ENCODE measurements around the gene SYCE3. TPM values are rescaled to one million over a fixed set of nuclear protein-coding genes. Genes with fewer than 3 reads are reported as not detected.

SYCE3 gene
- total RNA-seq, 1 experiment from 2014 or later, result not detected

GRCh38 chr22:50528682-50529415, 33.9 kb downstream of the SYCE3 start:
- peaks cover 9% of the 10 kb centered on the region; the same call in 1 of the 2 replicates for H3K27me3 ChIP-seq
- H3K9me3 ChIP-seq (replicated peaks), result no peaks in the 10 kb centered on the region
- H3K4me1 ChIP-seq, result peaks cover 6% of the 10 kb centered on the region; the same call in 1 of the 2 replicates
- H3K36me3 ChIP-seq, result peaks cover 10% of the 10 kb centered on the region
- no peak overlapping the region for H3K27ac ChIP-seq
- H3K4me3 ChIP-seq, result no peak overlapping the region
- no peak for DNase-seq

DNA sequence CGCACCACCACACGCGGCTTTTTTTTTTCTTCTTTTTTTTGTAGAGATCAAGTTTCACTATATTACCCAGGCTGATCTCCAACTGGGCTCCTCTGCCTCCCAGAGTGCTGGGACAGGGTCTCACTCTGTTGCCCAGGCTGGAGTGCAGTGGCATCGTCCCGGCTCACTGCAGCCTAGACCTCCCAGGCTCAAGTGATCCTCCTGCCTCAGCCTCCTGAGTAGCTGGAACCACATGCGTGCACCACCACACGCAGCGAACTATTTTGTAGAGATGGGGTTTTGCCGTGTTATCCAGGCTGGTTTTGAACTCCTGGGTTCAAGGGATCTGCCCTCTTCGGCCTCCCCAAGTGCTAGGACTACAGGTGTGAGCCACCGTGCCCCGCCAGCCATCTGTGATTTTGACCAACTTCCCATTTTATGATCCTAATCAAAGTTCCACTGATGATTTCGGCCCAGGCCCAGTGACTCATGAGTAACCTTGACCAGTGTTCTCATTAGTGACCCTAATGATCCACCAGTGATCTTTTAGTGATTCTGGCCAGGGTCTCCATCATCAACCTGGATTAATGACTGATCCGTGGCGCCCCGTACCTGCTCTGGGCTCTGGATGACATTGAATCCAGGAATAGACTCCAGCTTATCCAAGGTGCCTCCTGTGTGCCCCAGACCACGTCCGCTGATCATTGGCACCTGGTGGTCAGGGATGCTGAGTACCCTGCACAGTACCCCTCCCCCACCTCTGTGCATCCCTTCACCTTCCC, 34.6 kb downstream of the SYCE3 start:
- Histone ChIP-seq H3K4me1 (peaks cover 4% of the 10 kb centered on the region; the same call in 1 of the 2 replicates), H3K9me3 (replicated peaks) (no peaks in the 10 kb centered on the region), H3K27ac (no peak overlapping the region), H3K36me3 (peaks cover 16% of the 10 kb centered on the region), H3K27me3 (peaks cover 4% of the 10 kb centered on the region; the same call in 1 of the 2 replicates), H3K4me3 (no peak overlapping the region)
- DNase-seq, result no peak

- DNase-seq, result peak; percentile 58 to 59
- Histone ChIP-seq H3K4me3 (peak overlapping the region; percentile 66), H3K9me3 (replicated peaks) (no peaks in the 10 kb centered on the region), H3K4me1 (peaks cover 4% of the 10 kb centered on the region; the same call in 1 of the 2 replicates), H3K27me3 (no peaks in the 10 kb centered on the region), H3K36me3 (peaks cover 20% of the 10 kb centered on the region), H3K27ac (peak overlapping the region; percentile 54; the same call in 1 of the 2 replicates)
Measured at GRCh38 chr22:50526834-50527801, 35.6 kb downstream of the SYCE3 start.

DNA sequence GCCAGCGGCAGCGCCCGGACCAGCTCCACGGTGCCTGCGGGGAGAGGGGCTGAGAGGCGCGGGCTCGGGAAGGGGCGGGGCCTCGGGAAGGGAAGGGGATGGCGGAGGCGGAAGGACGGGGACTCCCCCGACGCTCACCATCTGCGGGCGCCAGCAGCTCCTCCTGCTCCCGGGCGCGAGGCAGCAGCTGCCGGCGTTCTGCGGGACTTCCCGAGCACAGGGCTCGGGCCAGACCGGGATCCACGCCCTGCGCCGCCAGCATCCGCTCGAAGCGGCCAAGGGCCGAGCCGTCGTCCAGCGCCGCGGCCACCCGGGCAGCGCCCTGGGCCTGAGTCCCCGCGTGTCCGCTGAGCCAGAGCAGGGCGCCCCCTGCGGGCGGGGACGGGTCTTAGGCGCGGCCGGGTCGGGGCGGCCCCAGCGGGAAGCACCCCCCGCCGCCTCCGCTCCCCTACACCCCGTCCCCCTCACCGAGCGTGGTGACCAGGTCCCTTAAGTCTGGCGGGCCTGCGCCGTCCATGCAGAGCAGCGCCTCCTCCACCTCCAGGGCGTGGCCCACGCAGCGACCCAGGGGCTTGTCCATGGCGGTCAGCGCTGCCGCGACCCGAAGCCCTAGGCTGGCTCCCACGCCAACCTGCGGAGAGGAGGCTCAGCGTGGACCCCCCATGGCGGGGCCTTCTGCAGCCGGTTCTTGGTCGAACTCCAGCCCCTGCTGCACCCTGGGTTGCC, 36.4 kb downstream of the SYCE3 start:
- peaks cover 4% of the 10 kb centered on the region; the same call in 1 of the 2 replicates for H3K4me1 ChIP-seq
- H3K4me3 ChIP-seq, result peak overlapping the region; percentile 66
- H3K27ac ChIP-seq, result peak overlapping the region; percentile 54
- DNase-seq, result peak; percentile 94
- peaks cover 28% of the 10 kb centered on the region for H3K36me3 ChIP-seq
- no peaks in the 10 kb centered on the region for H3K9me3 ChIP-seq (replicated peaks)
- no peaks in the 10 kb centered on the region for H3K27me3 ChIP-seq

DNA sequence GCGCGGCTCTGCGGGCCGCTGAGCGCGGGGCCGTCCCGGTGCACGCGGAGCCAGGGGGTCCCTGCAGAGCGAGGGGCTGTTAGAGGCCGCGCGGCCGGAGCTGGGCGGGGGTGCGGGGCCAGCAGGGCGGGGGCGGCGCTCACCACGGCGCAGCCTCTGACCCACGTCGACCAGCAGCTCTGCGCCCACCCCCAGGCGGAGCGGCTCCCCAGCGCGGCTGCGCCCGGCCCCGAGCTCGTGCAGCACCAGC, 36.9 kb downstream of the SYCE3 start:
- DNase-seq, result no peak
- peaks cover 4% of the 10 kb centered on the region; the same call in 1 of the 2 replicates for H3K4me1 ChIP-seq
- peak overlapping the region; percentile 54; the same call in 1 of the 2 replicates for H3K27ac ChIP-seq
- H3K36me3 ChIP-seq, result peaks cover 31% of the 10 kb centered on the region
- no peaks in the 10 kb centered on the region for H3K9me3 ChIP-seq (replicated peaks)
- peak overlapping the region; percentile 66 for H3K4me3 ChIP-seq
- no peaks in the 10 kb centered on the region for H3K27me3 ChIP-seq

DNA sequence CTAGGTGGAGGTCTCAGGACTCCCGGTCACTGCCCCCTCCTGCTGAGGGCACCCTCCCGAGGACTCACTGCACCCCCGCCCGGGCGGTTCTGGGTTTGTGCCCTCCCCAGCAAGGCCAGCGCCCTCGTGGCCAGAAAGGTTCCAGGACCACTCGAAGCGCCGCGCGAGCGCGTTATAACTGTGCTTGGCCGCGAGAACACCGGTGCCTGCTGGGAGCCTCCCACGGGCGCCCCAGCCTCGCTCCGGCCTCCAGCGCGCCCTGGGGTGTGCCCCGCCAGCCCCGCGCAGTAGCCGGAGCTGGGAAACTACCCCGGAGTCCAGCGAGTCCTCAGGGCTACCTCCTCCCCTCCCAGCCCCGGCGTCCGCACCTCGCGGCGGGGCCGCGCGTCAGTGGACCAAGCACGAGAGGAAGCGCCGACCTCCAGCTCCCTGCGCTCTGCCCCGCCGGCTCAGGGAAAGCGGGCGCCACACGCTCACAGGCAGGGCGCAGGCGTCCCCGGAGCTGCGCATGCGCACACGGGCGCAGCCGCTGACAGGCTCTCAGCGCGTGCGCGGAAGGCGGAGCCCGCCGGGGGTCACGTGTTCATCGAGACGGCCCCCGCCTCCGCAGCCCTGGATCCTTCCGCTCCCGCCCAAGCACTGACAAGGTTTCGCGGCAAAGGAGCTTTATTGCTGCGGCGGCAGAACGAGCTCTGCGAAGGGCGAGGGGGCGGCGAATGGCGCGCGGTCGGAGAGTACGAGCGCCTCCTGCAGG, 37.4 kb downstream of the SYCE3 start, which contains the start of gene SCO2:
TSS of gene SCO2 (minus strand) at position 495 of the 754 bp plus-strand sequence. CDS start 1,187 bp downstream, outside the sequence.
- Histone ChIP-seq H3K36me3 (peaks cover 36% of the 10 kb centered on the region), H3K9me3 (replicated peaks) (no peaks in the 10 kb centered on the region), H3K27me3 (no peaks in the 10 kb centered on the region), H3K27ac (peak within 1 kb of the TSS; percentile 54), H3K4me3 (peak within 1 kb of the TSS; percentile 66), H3K4me1 (peaks cover 4% of the 10 kb centered on the region; the same call in 1 of the 2 replicates)
- DNase-seq, result peak; percentile 99

GRCh38 chr22:50524676-50525103, 38.0 kb downstream of the SYCE3 start:
- H3K4me3 ChIP-seq, result peak overlapping the region; percentile 66
- no peaks in the 10 kb centered on the region for H3K27me3 ChIP-seq
- no peaks in the 10 kb centered on the region for H3K9me3 ChIP-seq (replicated peaks)
- peak in 1 of 2 experiments; percentile 28 for DNase-seq
- H3K4me1 ChIP-seq, result peaks cover 4% of the 10 kb centered on the region; the same call in 1 of the 2 replicates
- peaks cover 42% of the 10 kb centered on the region for H3K36me3 ChIP-seq
- H3K27ac ChIP-seq, result peak overlapping the region; percentile 54

DNA sequence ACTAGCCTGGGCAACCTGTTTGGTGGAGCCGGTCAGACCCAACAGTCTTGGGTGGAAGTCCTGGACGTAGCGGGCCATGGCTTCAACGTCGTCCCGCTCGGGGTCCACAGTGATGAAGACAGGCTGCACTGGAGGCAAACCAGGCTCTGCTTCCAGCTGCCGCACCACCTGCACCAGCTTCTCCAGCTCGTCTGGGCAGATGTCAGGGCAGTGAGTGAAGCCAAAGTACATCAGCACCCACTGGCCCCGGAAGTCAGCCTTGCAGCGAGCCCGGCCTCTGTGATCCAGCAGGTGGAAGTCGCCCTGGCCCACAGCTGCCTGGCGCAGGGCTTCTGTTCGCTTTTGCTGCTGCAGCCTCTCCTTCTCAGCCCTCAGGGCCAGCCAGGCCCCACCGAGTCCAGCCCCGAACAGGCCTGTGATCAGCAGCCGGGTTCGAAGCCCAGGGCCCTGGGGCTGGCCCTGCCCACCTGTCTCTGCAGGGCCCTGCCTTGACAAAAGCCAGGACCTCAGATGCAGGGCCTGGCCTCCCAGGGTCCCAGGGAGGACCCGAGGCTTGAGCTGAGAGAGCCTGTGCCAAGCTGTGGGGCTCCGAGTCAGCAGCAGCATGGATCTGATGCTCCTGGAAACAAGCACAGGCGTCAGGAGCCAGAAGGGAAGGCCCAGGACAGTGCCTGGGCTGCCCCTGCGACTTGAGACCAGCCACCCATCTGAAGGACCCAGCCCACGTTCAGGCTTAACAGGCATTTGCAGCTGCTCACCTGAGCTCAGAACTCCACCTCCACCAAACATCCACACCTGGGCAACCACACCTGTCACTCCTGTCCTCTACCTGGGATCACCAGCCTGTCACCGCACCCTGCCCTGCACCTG, 38.7 kb downstream of the SYCE3 start:
- Histone ChIP-seq H3K9me3 (replicated peaks) (no peaks in the 10 kb centered on the region), H3K27me3 (no peaks in the 10 kb centered on the region), H3K27ac (no peak overlapping the region), H3K4me1 (peaks cover 4% of the 10 kb centered on the region; the same call in 1 of the 2 replicates), H3K36me3 (peaks cover 48% of the 10 kb centered on the region), H3K4me3 (peak overlapping the region; percentile 66; the same call in 1 of the 2 replicates)
- DNase-seq, result peak in 1 of 2 experiments; percentile 13

GRCh38 chr22:50523458-50523805, 39.3 kb downstream of the SYCE3 start:
- no peak for DNase-seq
- Histone ChIP-seq H3K36me3 (peaks cover 55% of the 10 kb centered on the region), H3K4me3 (no peak overlapping the region), H3K4me1 (peaks cover 4% of the 10 kb centered on the region; the same call in 1 of the 2 replicates), H3K27me3 (no peaks in the 10 kb centered on the region), H3K9me3 (replicated peaks) (no peaks in the 10 kb centered on the region), H3K27ac (no peak overlapping the region)

DNA sequence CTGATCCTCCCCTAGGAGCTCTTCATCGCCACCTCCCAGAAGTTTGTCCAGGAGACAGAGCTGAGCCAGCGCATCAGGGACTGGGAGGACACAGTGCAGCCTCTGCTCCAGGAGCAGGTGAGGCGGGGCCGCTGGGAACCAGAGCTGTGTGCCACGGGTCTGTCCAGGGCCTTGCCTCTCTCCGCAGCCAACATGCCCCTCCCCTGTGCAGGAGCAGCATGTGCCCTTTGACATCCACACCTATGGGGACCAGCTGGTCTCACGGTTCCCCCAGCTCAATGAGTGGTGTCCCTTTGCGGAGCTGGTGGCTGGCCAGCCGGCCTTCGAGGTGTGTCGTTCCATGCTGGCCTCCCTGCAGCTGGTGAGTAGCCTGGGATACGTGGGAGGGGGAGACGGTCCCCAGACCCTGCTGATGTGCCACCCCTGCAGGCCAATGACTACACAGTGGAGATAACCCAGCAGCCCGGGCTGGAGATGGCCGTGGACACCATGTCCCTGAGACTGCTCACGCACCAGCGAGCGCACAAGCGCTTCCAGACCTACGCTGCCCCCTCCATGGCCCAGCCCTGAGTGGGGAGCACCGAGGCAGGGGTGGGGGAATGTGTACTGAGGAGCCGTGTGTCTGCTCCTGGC, 39.8 kb downstream of the SYCE3 start:
- Histone ChIP-seq H3K4me1 (peaks cover 4% of the 10 kb centered on the region; the same call in 1 of the 2 replicates), H3K4me3 (no peak overlapping the region), H3K27me3 (no peaks in the 10 kb centered on the region), H3K9me3 (replicated peaks) (no peaks in the 10 kb centered on the region), H3K27ac (no peak overlapping the region), H3K36me3 (peaks cover 60% of the 10 kb centered on the region)
- DNase-seq, result no peak

DNA sequence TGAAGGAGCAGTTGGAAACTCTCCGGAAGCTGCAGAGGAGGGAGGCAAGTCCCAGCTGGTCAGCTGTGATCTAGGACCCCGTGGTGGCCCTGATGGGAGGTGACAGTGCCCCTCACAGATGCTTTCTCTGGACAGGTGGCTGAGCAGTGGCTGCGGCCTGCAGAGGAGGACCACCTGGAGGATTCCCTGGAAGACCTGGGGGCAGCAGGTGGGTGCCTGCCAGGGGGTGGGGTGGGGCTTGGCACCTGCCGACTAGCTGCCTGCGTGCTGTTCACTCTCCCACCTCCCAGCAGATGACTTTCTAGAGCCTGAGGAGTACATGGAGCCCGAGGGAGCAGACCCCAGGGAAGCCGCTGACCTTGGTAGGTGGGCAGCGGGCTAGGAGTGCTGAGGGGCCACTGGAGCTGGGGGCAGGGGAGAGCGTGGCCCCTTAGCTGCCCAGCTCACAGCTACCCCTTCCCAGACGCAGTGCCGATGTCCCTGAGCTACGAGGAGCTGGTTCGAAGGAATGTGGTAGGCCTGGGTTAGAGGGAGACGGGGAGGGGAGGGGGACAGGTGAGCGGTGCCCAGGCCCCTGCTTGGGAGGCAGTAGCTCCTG, 40.4 kb downstream of the SYCE3 start:
- H3K36me3 ChIP-seq, result peaks cover 66% of the 10 kb centered on the region
- H3K27ac ChIP-seq, result no peak overlapping the region
- no peak for DNase-seq
- H3K9me3 ChIP-seq (replicated peaks), result no peaks in the 10 kb centered on the region
- peaks cover 4% of the 10 kb centered on the region; the same call in 1 of the 2 replicates for H3K4me1 ChIP-seq
- no peak overlapping the region for H3K4me3 ChIP-seq
- no peaks in the 10 kb centered on the region for H3K27me3 ChIP-seq

GRCh38 chr22:50521710-50522109, 41.0 kb downstream of the SYCE3 start:
- Histone ChIP-seq H3K36me3 (peaks cover 72% of the 10 kb centered on the region), H3K4me1 (peaks cover 4% of the 10 kb centered on the region; the same call in 1 of the 2 replicates), H3K27me3 (no peaks in the 10 kb centered on the region), H3K9me3 (replicated peaks) (no peaks in the 10 kb centered on the region), H3K4me3 (no peak overlapping the region), H3K27ac (no peak overlapping the region)
- no peak for DNase-seq

Data from SJCRH30 (cell line).